Right renal pelvis (tissue), 4 donors: Measurements from ENCODE around the gene PAWR. TPM values are rescaled to one million over a fixed set of nuclear protein-coding genes. Genes with fewer than 3 reads are reported as not detected.
"Not testable (repeated sequence)": the region's sequence is repeated elsewhere in the genome, so short reads cannot be mapped to it uniquely, and the experiment has no call there.

Source experiments
- DNase-seq, 4 donors: peaks; one replicate each; pipeline ENCODE4 v3.0.0-alpha.2; 2013; ENCODE audit warnings: low read depth in 4 of 4, low spot score in 3 of 4, missing footprints in 1 of 4
- polyA plus RNA-seq, 4 donors: library from polyadenylated mRNA; unstranded; fragments of 120-200 nt; gene quantifications; one replicate each; pipeline ENCODE4 v1.2.1, GENCODE V29; 2013; ENCODE audit not compliant: insufficient read length in 4 of 4

The PAWR gene
- polyA plus RNA-seq, 4 donors, result 57.6 to 97.5 (median 85.2) TPM

DNA sequence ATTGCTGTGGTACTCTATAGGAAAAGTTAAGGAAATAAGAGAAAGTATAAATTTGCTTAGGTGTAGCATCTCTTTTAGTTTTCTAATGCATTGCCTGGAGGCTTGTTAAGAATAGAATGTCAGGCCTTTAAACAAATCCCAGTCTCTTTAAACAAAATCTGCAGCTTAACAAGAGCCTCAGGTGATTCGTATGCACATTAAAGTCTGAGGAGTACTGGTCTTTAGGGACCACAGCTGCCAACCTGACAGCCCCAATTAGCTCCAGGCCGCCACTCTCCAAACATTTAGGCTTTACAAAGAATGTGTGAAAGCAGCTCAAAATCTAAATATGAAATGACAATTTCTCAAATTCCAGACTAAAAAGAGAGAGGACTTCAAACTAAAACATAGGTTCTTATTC lies 35.7 kb downstream of the PAWR start:
- no peak for DNase-seq

GRCh38 chr12:79652521-79652920 lies 38.2 kb downstream of the PAWR start:
- DNase-seq, result no peak

- DNase-seq, result no peak
Observed at GRCh38 chr12:79650440-79650839, 40.3 kb downstream of the PAWR start.

- DNase-seq, result no peak
Observed at GRCh38 chr12:79648881-79649280, 41.9 kb downstream of the PAWR start.

DNA sequence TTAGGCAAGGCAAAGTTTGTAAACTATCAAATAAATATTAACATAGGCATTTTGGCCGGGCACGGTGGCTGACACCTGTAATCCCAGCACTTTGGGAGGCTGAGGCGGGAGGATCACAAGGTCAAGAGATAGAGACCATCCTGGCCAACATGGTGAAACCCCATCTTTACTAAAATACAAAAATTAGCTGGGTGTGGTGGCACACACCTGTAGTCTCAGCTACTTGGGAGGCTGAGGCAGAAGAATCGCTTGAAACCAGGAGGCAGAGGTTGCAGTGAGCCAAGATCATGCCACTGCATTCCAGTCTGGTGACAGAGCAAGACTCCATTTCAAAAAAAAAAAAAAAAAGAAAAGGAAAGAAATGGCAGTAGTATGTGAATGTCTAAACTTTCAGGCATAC lies 43.9 kb downstream of the PAWR start:
- DNase-seq, result not testable (repeated sequence)

GRCh38 chr12:79645235-79645630 lies 45.5 kb downstream of the PAWR start:
- no peak for DNase-seq

- no peak for DNase-seq
Observed at GRCh38 chr12:79644274-79645234, 46.2 kb downstream of the PAWR start.

DNA sequence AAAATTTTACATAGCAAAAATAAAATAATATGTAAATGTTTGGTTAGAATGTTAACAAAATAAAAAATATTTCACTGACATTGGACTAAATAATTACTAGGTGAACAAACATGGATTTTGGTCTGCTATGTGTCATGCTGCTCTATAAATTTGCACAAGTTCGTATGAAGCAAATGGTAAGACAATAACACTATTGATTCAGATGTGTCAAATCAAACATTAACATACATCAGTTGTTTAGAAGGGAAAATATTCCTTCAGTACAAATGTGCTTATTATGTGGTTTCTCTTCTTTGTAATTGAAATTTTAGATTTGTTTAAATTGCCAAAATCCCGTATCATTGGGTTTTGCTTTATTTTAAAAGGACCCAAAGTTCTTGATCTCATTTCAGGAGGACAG lies 46.9 kb downstream of the PAWR start:
- no peak for DNase-seq

- no peak for DNase-seq
Observed at GRCh38 chr12:79638490-79638889, 52.3 kb downstream of the PAWR start.

- DNase-seq, result no peak
Observed at GRCh38 chr12:79637093-79637492, 53.7 kb downstream of the PAWR start.

DNA sequence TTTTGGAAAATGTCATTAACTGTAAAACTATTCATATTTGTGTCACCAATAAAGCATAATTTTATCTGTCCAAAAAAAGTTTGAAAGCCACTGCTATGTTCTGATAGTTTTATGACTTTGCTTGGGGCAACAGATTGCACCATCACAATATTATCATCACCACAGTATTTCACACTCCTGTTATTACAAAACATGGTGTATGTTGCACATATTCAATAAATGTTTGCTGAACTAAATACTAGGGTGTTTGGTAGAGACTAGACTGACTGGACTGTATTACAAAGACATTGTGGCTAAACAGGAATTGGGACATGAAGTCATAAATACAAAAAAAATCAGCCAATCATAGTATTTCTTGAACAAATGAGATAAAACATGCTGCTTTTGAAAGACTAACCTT lies 55.1 kb downstream of the PAWR start:
- DNase-seq, result no peak

DNA sequence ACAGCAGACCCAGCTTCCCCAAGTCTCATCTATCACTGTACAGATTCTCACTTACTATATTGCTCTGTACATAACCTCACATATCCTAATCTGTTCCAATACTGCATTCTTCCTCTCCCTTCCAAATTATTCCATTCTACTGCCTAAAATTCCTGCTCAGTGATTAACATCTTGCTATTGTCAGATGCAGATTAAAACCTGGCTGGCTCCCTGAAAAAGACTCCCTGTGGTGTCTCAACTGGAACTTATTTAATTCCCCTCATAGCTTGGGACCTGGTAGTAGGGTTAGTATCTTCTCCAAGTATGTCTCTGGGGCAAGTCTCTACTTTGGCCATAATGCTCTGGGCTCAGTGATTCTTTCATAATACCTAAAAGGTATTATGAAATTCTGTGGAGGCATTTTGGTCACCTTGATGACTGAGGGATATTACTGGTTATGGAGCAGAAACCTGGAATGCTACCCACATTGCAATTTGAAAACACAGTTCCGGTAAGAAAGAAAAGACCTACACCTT lies 55.8 kb downstream of the PAWR start:
- DNase-seq, result no peak

DNA sequence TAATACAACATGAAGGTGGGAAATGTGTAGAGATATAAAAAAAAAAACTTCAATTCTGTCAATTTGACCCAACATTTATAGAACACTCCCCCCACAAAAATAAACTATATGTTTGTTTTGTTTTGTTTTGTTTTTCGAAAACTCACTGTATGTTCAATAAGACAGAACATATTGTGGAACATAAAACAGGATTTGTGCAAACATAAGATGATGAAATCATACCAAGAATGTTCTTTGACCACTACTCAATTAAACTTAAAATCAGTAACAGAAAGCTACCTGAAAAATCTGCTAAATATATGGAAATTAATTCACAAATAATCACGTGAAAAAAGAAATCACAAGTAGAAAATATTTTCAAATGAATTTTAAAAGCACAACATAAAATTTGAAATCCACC lies 61.2 kb downstream of the PAWR start:
- DNase-seq, result no peak

DNA sequence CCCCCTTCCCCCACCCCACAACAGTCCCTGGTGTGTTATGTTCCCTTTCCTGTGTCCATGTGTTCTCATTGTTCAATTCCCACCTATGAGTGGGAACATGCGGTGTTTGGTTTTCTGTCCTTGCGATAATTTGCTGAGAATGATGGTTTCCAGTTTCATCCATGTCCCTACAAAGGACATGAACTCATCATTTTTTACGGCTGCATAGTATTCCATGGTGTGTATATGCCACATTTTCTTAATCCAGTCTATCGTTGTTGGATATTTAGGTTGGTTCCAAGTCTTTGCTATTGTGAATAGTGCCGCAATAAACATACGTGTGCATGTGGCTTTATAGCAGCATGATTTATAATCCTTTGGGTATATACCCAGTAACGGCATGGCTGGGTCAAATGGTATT lies 64.0 kb downstream of the PAWR start:
- not testable (repeated sequence) for DNase-seq

DNA sequence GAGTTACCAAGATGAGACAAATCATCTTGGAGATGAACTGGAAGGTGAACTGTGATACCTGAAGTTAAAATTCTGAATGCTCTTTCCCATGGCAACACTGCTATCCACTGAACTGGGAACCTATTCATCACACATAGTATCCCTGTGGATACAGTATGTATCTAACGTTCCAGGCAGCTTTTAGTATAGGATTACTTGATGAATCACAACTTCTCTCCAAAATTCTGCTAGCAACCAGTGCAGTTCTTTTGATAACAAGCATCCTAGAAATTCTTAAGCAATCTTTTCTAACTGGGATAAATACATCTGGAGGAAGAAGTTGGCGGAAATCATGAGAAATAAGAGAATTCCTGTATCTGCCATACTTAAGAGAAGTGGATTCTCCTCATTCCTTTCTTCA lies 66.4 kb downstream of the PAWR start:
- DNase-seq, result no peak

DNA sequence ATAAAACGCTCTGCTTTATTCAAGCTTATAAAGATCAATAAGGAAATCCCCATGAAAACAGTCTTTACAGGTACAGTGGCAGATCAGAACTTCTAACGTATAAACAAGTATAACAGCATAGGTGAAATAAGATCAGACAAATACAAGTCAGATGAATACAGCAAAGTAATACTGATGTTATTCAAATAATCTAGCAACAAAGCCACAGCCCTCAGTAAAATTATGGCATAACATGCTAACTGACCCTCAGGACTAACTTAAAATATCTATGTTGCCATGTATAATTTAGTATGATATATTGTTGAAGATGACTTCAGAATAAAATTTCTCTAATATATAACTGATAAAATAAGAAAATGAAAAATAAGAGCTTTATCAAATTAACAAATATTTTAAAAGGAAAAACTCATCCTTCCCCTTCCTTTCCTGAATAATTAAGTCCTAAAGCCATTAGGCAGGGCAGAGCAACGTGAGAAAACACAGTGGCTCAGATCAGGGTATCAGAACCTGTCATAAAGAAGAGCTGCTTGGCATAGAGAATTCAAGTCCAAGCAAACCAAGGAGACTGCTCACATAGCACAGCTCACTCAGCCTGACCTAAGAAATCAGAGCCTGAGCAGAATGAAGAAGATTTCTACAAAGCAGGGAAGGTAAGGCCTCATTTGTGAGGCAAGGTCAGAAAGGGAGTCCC lies 70.7 kb downstream of the PAWR start:
- DNase-seq, result no peak

DNA sequence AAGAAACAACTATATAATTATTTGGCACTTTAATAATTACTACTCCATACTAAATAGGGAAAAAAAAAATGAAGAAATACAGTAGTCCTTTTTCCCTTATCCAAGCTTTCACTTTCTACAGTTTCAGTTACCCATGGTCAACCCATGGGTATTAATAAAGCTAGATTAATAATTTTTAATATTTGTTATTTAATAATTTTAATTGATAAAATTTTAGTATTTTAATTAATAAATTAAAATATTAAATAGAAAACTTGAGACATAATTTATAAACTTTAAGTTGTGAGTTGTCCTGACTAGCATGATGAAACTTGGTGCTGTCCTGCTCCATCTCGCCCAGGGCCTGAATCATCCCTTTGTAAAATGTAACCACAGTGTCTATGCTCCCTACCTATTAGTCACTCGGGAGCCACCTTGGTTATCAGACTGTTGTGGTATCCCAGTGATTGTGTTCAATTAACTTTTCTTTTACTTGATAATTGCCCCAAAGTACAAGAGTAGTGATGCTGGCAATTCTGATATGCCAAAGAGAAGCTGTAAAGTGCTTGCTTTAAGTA lies 71.8 kb downstream of the PAWR start:
- no peak for DNase-seq

DNA sequence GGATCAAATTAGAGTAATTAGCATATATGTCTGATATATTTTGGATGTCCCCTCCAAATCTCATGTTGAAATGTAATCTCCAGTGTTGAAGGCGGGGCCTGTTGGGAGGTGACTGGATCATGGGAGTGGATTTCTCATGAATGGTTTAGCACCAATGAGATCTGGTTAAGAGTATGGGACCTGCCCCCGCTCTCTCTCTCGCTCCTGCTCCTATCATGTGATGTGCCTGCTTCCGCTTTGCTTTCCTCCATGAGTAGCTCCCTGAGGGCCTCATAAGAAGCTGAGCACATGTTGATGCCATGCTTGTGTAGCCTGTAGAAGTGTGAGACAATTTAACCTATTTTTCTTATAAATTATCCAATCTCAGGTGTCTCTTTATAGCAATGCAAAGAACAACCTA lies 73.1 kb downstream of the PAWR start:
- no peak for DNase-seq

- DNase-seq, result no peak
Observed at GRCh38 chr12:79615596-79616560, 74.9 kb downstream of the PAWR start.

DNA sequence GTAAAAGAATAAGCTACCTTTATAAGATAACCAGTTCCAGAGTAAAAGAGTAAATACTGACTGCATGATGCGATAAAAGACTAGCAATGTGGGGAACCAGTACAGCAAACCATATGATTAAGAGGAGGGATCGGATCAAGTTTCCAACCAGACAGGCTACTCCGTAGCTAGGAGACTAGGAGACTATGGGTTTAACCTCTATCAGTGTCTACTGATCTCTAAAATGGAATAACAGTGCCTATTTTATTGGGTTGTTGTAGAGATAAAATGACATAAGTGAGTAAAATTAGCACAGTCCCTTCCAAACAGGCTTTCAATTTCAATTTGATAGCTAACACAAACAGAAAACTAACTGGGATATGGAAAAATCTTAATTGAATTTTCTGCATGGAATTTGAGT lies 76.0 kb downstream of the PAWR start:
- DNase-seq, result no peak
